GM12878 (cell line): ENCODE results near the gene CD7. TPM values are rescaled to one million over a fixed set of nuclear protein-coding genes. Genes with fewer than 3 reads are reported as not detected.

Source experiments
- BMI1 ChIP-seq: fragments of 450-650 bp; IDR thresholded peaks from 2 replicates; pipeline ENCODE4 v1.6.1; 2016; ENCODE audit warnings: mild to moderate bottlenecking, moderate library complexity, borderline replicate concordance
- FOXM1 ChIP-seq: IDR thresholded peaks from 2 replicates; pipeline ENCODE4 v1.6.1; 2012; ENCODE audit warnings: low read depth, mild to moderate bottlenecking, inconsistent platforms, low read length, moderate library complexity
- IKZF2 ChIP-seq, 2 experiments: fragments of 450-650 bp; IDR thresholded peaks; 2 replicates each; pipeline ENCODE4 v1.6.1; 2017; ENCODE audit warnings: mild to moderate bottlenecking in 2 of 2, moderate library complexity in 2 of 2
- IRF5 ChIP-seq: fragments of 450-650 bp; IDR thresholded peaks from 2 replicates; pipeline ENCODE4 v1.6.1; 2017; ENCODE audit warnings: borderline replicate concordance
- RAD21 ChIP-seq: IDR thresholded peaks from 2 replicates; pipeline ENCODE4 v1.6.1; 2011; ENCODE audit warnings: mild to moderate bottlenecking, low read depth, low read length, moderate library complexity; ENCODE audit not compliant: insufficient read depth
- USF1 ChIP-seq: IDR thresholded peaks from 2 replicates; pipeline ENCODE4 v1.6.1; 2011; ENCODE audit warnings: borderline replicate concordance, low read depth, mild to moderate bottlenecking, moderate library complexity, mixed read lengths, low read length; ENCODE audit not compliant: insufficient read depth; ENCODE audit errors: extremely low read length
- ZZZ3 ChIP-seq: IDR thresholded peaks from 2 replicates; pipeline ENCODE4 v1.6.1; 2011; ENCODE audit warnings: low read depth; ENCODE audit not compliant: control insufficient read depth, insufficient read length
- polyA plus RNA-seq, 11 experiments: library from polyadenylated mRNA; depleted of rRNA in 4 of 11; unstranded in 6 of 11; stranded (reverse) in 5 of 11; fragments of >200 nt; fragmentation: Nextera tagmentation in 4 of 11; fragmentation: Illumina TruSeq in 1 of 11; extraction: Ambion mirVana in 4 of 11; extraction: Trizol in 1 of 11; gene quantifications; 1 replicate in 1 of 11; 2 replicates in 10 of 11; pipeline versions ENCODE4 v1.2.1 to v1.2.3, GENCODE V29; 2011 to 2016; ENCODE audit warnings: inconsistent platforms in 2 of 11, missing spikeins in 2 of 11, low read depth in 1 of 11
- total RNA-seq, 4 experiments: library from RNA; depleted of rRNA in 3 of 4; stranded (reverse); fragments of >200 nt in 3 of 4; fragmentation: Illumina TruSeq in 1 of 4; extraction: Trizol in 1 of 4; gene quantifications; 2 replicates each; pipeline versions ENCODE4 v1.2.1 to v1.2.3, GENCODE V29; 2013 to 2021
- TF ChIP-seq, protein P1 (sequence below): fragments of 450-650 bp; IDR thresholded peaks from 2 replicates; pipeline ENCODE4 v1.6.1; 2018; ENCODE audit warnings: mild to moderate bottlenecking, low read depth, moderate library complexity; ENCODE audit not compliant: partially characterized antibody
- TF ChIP-seq, protein P2 (sequence below): fragments of 450-650 bp; IDR thresholded peaks from 2 replicates; pipeline ENCODE4 v1.6.1; 2016; ENCODE audit warnings: mild to moderate bottlenecking
- TF ChIP-seq, protein P3 (sequence below): fragments of 450-650 bp; IDR thresholded peaks from 2 replicates; pipeline ENCODE4 v1.6.1; 2016; ENCODE audit warnings: mild to moderate bottlenecking
- TF ChIP-seq, protein P4 (sequence below): fragments of 450-650 bp; IDR thresholded peaks from 2 replicates; pipeline ENCODE4 v1.6.1; 2018; ENCODE audit warnings: borderline replicate concordance, mild to moderate bottlenecking; ENCODE audit not compliant: partially characterized antibody

The CD7 gene
- total and polyA plus RNA-seq, 10 of the 15 experiments (the other 5 are each of a cell fraction or from before 2014, with no cell fraction given) = 0.33 TPM; not detected in 9

DNA sequence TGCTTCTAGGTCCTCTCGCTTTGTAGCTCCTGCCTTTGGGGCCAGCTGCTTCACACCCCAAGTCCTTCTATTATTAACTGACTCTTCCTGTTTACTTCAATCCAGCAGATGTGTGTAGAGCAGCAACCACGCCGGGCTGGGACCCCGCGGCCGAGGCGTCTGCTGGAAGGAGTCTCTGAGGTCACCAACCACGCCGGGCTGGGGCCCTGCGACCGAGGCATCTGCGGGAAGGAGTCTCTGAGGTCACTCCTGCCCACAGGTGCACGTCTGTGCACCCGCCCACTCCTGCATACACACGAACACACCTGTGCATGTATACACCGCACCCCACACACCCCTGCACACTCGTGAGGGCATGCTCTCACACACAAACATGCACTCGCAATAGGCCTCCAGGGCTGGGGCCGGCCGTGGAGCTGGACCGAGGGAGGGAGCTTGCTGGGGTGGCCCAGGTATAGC lies 33.9 kb upstream of the CD7 start (continued):
- TF ChIP-seq, protein P1, sequence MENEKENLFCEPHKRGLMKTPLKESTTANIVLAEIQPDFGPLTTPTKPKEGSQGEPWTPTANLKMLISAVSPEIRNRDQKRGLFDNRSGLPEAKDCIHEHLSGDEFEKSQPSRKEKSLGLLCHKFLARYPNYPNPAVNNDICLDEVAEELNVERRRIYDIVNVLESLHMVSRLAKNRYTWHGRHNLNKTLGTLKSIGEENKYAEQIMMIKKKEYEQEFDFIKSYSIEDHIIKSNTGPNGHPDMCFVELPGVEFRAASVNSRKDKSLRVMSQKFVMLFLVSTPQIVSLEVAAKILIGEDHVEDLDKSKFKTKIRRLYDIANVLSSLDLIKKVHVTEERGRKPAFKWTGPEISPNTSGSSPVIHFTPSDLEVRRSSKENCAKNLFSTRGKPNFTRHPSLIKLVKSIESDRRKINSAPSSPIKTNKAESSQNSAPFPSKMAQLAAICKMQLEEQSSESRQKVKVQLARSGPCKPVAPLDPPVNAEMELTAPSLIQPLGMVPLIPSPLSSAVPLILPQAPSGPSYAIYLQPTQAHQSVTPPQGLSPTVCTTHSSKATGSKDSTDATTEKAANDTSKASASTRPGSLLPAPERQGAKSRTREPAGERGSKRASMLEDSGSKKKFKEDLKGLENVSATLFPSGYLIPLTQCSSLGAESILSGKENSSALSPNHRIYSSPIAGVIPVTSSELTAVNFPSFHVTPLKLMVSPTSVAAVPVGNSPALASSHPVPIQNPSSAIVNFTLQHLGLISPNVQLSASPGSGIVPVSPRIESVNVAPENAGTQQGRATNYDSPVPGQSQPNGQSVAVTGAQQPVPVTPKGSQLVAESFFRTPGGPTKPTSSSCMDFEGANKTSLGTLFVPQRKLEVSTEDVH = no peak
- TF ChIP-seq, protein P2, sequence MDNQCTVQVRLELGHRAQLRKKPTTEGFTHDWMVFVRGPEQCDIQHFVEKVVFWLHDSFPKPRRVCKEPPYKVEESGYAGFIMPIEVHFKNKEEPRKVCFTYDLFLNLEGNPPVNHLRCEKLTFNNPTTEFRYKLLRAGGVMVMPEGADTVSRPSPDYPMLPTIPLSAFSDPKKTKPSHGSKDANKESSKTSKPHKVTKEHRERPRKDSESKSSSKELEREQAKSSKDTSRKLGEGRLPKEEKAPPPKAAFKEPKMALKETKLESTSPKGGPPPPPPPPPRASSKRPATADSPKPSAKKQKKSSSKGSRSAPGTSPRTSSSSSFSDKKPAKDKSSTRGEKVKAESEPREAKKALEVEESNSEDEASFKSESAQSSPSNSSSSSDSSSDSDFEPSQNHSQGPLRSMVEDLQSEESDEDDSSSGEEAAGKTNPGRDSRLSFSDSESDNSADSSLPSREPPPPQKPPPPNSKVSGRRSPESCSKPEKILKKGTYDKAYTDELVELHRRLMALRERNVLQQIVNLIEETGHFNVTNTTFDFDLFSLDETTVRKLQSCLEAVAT = no peak
- TF ChIP-seq FOXM1 = no peak
- no peak for TF ChIP-seq USF1
- TF ChIP-seq, protein P3, sequence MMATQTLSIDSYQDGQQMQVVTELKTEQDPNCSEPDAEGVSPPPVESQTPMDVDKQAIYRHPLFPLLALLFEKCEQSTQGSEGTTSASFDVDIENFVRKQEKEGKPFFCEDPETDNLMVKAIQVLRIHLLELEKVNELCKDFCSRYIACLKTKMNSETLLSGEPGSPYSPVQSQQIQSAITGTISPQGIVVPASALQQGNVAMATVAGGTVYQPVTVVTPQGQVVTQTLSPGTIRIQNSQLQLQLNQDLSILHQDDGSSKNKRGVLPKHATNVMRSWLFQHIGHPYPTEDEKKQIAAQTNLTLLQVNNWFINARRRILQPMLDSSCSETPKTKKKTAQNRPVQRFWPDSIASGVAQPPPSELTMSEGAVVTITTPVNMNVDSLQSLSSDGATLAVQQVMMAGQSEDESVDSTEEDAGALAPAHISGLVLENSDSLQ = no peak
- TF ChIP-seq IRF5 = no peak
- no peak for TF ChIP-seq BMI1
- TF ChIP-seq, protein P4, sequence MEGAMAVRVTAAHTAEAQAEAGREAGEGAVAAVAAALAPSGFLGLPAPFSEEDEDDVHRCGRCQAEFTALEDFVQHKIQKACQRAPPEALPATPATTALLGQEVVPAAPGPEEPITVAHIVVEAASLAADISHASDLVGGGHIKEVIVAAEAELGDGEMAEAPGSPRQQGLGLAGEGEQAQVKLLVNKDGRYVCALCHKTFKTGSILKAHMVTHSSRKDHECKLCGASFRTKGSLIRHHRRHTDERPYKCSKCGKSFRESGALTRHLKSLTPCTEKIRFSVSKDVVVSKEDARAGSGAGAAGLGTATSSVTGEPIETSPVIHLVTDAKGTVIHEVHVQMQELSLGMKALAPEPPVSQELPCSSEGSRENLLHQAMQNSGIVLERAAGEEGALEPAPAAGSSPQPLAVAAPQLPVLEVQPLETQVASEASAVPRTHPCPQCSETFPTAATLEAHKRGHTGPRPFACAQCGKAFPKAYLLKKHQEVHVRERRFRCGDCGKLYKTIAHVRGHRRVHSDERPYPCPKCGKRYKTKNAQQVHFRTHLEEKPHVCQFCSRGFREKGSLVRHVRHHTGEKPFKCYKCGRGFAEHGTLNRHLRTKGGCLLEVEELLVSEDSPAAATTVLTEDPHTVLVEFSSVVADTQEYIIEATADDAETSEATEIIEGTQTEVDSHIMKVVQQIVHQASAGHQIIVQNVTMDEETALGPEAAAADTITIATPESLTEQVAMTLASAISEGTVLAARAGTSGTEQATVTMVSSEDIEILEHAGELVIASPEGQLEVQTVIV = no peak
- no peak for TF ChIP-seq ZZZ3
- no peak for TF ChIP-seq RAD21
- TF ChIP-seq IKZF2 (IDR thresholded peaks at IDR 0.05) = peak in 1 of 2 experiments; percentile 26; a peak in 1 of 4 replicates
